CD4-positive, alpha-beta T cell treated with Interleukin-6 at 100 ng/mL for 8 hours (primary cell): Measurements from ENCODE around the gene AGBL1.

Experiments
- DNase-seq: peaks from one replicate; pipeline ENCODE4 v3.0.0-alpha.2; 2020; ENCODE audit warnings: mixed read lengths, low spot score

AGBL1 gene

GRCh38 chr15:86236356-86237110, 156.9 kb downstream of the AGBL1 start:
- no peak for DNase-seq

GRCh38 chr15:86237111-86237500, 157.4 kb downstream of the AGBL1 start:
- DNase-seq: no peak

- no peak for DNase-seq
These were observed 167.7 kb downstream of the AGBL1 start for GRCh38 chr15:86247249-86247955.

GRCh38 chr15:86255247-86255646, 175.6 kb downstream of the AGBL1 start:
- no peak for DNase-seq

- DNase-seq: no peak
These were observed 177.0 kb downstream of the AGBL1 start for GRCh38 chr15:86256628-86257027.

- DNase-seq: no peak
These were observed 179.9 kb downstream of the AGBL1 start for GRCh38 chr15:86259589-86259988.

DNA sequence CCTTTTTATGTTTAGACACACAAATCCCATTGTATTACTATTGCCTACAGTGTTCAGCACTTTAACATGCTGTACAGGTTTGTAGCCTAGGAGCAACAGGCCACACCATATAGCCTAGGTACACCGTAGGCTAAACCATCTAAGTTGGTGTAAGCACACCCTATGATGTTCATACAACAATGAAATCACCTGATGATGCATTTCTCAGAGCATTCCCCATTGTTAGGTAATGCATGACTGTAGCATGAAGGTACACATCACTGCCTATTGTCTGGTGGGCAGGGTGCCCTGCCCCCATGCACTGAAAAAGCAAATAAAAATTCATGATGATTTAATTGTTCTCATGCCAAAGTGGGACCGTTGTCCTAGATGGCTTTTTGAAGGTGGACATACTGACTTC, 183.6 kb downstream of the AGBL1 start:
- DNase-seq: no peak

GRCh38 chr15:86266896-86267484, 187.3 kb downstream of the AGBL1 start:
- no peak for DNase-seq

GRCh38 chr15:86267892-86268291, 188.2 kb downstream of the AGBL1 start:
- DNase-seq: no peak

DNA sequence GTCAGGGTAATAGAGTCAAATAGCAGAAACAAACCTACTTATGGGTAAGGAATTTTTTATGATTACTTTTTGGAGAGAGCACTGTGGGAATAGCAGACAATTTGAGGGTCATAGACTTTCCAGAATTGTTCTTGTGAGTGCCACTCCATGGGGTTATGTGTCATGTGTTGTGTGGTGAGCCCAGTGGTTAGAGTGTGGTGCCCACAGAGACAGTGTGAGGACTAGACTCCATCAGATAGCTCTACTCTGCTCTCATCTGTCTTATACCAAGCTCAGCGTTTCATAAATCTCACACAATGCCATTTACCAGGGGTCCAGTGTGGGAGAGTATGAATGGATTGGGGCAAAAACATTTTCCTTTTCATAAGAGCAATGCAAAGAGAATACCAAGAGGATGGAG, 188.9 kb downstream of the AGBL1 start:
- no peak for DNase-seq

GRCh38 chr15:86273309-86273708, 193.6 kb downstream of the AGBL1 start:
- no peak for DNase-seq

DNA sequence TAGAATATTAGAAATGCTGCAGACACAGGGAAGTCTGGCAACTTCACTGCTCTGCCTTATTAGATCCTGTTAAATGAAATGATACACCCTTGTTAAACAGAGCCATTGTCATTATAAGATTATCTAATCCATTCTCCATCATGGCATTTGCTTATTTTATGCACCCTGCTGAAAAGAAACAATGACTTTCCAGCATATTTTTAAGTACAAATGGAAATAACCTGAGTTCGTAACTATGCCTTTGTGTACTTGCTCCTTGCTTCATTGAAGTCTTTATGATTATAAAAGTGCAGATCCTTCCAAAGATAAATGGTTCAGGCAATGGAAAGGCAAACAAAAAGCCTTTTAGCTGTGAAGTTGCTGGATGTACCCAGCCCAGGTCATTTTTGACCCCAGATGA, 195.7 kb downstream of the AGBL1 start:
- no peak for DNase-seq

GRCh38 chr15:86278586-86278985, 198.9 kb downstream of the AGBL1 start:
- no peak for DNase-seq

DNA sequence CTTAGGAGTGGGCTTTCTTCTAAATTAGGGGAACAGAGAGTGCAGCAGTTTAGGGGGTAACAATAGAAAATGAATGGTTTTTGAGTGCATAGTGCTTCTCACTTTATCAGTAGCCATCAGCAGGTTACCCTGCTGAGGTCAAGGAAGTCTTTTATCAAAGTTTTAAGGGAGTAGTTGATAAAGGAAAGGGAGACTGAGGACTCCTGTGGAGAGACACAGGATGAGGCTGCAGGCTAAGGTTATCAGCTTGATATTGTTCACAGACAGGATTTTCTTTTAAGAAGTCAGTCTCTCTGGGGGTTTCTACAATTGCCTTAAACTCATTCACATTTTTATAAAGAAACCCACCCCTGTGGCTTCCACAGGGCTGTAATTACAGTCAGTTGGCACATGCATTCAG, 205.0 kb downstream of the AGBL1 start:
- no peak for DNase-seq

- no peak for DNase-seq
These were observed 215.8 kb downstream of the AGBL1 start for GRCh38 chr15:86295511-86295910.

DNA sequence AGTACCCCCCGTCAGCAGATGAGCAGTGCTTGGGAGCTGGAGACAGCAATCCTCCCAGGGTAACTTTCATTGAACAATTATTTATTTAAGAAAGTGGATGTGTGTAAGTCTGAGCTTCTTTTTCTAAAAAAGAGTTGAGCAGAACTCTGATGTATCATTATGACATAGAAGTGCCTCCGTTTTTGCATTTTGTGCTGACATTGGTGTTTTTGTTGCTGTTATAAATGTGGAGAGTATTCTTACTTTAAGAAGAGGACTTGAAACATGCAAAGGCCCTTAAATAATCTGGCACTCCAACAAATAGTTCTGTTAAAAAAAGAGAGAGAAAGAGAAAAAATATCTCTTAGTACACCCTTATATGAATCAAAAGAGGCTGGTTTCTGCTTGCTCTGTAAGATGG, 217.1 kb downstream of the AGBL1 start:
- no peak for DNase-seq

- no peak for DNase-seq
These were observed 220.9 kb downstream of the AGBL1 start for GRCh38 chr15:86300390-86301125.

DNA sequence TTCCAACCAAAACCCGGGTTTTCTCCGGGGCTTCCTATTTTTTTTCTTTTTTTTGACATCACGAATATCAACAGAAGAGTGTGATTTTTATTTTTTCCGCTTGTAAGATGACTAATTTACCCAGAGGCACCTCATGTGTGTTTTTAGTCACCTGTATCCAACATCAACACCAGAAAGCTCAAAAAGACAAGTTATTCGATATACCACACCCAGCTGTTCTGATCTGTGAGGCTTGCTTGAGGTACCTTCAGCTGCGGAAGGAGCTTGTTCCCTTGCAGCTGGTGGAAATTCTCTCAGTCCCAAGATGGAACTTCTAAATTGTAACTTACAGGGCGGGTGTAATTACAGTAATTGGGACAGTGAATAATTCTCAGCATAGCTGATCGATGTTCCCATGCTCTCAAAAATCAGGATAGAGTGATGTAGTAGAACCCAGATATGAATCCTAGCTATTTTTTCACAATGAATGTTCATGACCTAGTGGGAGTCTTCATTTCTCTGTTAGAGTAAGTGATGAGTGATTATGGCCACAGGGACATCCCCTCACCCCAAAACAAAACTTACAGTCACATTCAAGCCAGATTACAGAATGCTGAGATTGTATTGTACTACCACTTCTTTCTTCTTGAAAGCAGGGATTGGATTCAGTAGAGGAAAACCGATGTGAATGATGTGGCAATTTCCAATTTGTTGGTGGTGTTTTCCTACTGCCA, 232.1 kb downstream of the AGBL1 start:
- DNase-seq: no peak

DNA sequence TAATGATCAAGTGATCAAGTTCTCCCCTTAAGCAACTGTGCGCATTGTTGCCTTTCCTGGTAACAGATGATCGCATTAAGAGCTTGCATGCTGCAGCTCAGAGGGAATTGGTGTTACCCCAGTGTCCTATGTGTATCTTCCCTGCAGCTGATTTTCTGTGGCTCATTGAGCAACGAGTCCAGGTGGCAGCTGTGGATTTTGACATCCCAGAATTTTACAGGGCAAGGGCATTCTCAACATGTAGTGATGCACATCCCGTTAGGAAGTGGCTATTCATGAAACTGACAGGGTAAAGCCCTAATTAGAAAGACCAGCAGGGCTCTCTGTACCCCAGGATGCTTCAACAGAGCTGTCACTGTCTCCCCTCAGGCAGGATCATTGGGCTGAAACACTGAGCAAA, 232.8 kb downstream of the AGBL1 start:
- no peak for DNase-seq

DNA sequence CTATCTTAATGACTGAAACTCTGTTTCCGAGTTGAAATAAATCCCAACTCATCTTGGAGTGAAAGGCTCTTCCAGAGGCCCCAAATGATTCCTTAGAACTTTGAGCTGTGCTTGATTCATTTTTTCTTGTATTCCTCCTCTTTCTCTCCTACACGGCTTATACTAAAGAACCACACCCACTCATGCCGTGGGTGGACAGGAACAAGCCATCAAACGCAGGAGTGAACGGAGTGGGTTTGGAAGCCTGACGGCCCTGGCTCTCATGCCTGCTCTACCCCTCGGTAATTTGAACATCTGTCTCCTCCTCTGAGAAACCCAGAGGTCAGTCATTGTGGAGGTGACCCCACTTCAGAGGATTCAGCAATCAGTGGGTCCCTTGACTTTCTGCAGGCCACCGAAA, 236.5 kb downstream of the AGBL1 start:
- no peak for DNase-seq

DNA sequence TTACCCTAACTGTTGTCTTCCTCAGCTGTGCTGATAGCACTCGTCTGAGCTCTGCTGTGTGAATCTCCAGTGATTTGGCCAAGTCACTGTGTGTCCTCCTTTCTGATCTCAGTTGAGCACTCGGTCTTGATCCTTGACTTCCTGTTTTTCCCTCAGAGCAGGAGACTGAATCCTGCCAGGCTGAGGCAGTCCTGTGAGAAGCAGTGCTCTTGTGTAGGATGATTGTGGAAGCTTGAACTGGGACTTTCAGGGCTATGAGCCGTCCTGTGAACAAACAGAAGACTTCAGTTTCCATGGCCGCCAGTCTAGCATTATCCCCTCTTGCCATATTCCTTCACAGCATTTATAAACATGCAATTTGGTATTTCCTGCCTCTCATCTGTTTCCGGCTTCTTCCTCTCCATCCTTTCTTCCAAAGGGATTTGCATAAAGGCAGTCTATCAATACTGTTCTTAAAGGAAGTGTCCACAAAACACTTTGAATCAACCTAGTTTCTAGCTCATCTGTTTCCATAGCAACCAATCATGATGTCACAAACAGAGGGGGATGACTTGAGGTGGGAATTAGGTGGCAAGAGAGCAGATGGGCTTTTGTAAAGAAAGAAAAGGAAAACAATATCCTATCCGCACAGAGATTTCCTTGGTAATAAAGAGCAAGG, 237.2 kb downstream of the AGBL1 start:
- no peak for DNase-seq

- DNase-seq: no peak
These were observed 237.7 kb downstream of the AGBL1 start for GRCh38 chr15:86317384-86317740.
